ENCODE data around the gene KCNK1. TPM values are rescaled to one million over a fixed set of nuclear protein-coding genes. Genes with fewer than 3 reads are reported as not detected.

Gene KCNK1
- 14.0 to 17.5 TPM (median 17.3 TPM) in 3 replicates for polyA plus RNA-seq
- polyA plus RNA-seq (2011; ENCODE audit: low read depth): 17.5 TPM
- 10.4 and 15.3 TPM in 2 replicates for polyA plus RNA-seq (2011; cell fraction: cytosol; rRNA removed)
- polyA plus RNA-seq (2011; cell fraction: nucleus; rRNA removed): 23.6 and 28.3 TPM in 2 replicates
- polyA plus RNA-seq (2012; ENCODE audit: low replicate concordance): 11.5 and 43.7 TPM in 2 replicates
- polyA minus RNA-seq: 26.4 to 41.8 TPM (median 35.9 TPM) in 3 replicates
- polyA minus RNA-seq (2011; cell fraction: cytosol; rRNA and poly(A)+ RNA removed): 31.1 TPM
- polyA minus RNA-seq (2011; cell fraction: nucleus; rRNA and poly(A)+ RNA removed): 16.2 and 21.3 TPM in 2 replicates

DNA sequence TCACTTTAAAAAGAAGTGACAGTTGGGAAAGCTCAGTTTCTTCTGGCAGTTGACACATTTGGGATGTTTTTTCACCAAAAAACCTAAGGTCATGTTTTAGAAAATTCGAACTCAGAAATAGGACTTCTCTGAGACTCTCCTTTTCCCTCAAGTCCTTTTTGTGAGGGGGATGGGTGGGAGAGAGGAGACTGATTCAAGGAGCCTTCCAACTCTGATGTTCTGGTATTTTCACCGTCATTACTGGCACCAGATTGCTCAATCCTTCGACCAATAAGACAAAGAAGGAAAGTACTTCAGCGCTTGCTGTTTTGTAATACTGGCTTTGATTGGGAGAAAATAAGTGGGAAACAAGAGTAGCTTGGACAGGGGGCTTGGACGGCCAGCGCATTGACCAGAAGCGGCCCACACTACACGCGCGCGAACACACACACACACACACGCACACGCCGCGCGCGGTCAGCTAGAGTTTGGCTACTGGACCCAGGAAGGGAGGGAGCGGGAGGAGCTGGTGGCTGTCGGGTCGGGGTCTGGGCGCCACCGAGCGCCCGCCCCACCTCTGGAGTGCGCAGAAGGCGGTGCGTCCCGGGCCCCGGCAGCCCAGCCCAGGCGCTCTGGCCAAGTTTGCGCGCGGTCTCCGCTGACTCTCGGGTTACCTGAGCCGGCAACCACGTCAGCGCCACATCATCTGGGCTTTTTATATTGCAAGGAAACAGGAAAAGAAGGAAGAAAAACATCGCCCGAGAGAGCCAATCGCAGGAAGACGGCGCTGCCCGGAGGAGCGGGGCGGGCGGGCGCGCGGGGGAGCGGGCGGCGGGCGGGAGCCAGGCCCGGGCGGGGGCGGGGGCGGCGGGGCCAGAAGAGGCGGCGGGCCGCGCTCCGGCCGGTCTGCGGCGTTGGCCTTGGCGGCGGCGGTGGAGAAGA is at the start of gene KCNK1:
Gene KCNK1 (plus strand): TSS at position 855 of the 921 bp plus-strand sequence. CDS start 66 bp downstream, at position 921.
- Histone ChIP-seq H3K4me3 (ENCODE audit: control insufficient read depth in 2 of 3, extremely low read depth in 1 of 3, insufficient read depth in 2 of 3, low read depth in 1 of 3, low read length in 3 of 3) (peak within 1 kb of the TSS; percentile 78 to 98 (median 91)), H2AFZ (ENCODE audit: control insufficient read depth, low read length) (peak within 1 kb of the TSS; percentile 95), H3K9ac (ENCODE audit: control insufficient read depth, extremely low read depth, insufficient read depth, low read length) (peak within 1 kb of the TSS; percentile 95), H3K79me2 (ENCODE audit: control insufficient read depth, insufficient read depth, low read length) (peaks cover 37% of the 10 kb centered on the region), H3K4me2 (ENCODE audit: control insufficient read depth, extremely low read depth, insufficient read depth, low read depth, low read length) (peak within 1 kb of the TSS; percentile 98), H3K9me3 (ENCODE audit: control insufficient read depth, low read depth, low read length) (no peaks in the 10 kb centered on the region), H3K27ac (ENCODE audit: control insufficient read depth, insufficient read depth, low read length) (peak within 1 kb of the TSS; percentile 98), H4K20me1 (ENCODE audit: control insufficient read depth, extremely low read depth, insufficient read depth, low read length) (no peaks in the 10 kb centered on the region), H3K27me3 (ENCODE audit: control insufficient read depth, extremely low read depth, insufficient read depth, low read length) (no peaks in the 10 kb centered on the region), H3K4me1 (ENCODE audit: control insufficient read depth, extremely low read depth, insufficient read depth, low read length) (peaks cover 11% of the 10 kb centered on the region), H3K9me1 (ENCODE audit: control insufficient read depth, extremely low read depth, insufficient read depth, low read length) (peaks cover 2% of the 10 kb centered on the region), H3K36me3 (ENCODE audit: control insufficient read depth in 2 of 2, extremely low read depth in 1 of 2, insufficient read depth in 2 of 2, low read length in 2 of 2) (peaks cover 2 to 7% of the 10 kb centered on the region in 2 experiments)
- DNase-seq (ENCODE audit: low read depth, low spot score): no peak
- peak; percentile 74 for FAIRE-seq
- TF ChIP-seq EZH2 (IDR thresholded peaks at IDR 0.05; ENCODE audit: low read length): no peak
- TF ChIP-seq, protein P1, sequence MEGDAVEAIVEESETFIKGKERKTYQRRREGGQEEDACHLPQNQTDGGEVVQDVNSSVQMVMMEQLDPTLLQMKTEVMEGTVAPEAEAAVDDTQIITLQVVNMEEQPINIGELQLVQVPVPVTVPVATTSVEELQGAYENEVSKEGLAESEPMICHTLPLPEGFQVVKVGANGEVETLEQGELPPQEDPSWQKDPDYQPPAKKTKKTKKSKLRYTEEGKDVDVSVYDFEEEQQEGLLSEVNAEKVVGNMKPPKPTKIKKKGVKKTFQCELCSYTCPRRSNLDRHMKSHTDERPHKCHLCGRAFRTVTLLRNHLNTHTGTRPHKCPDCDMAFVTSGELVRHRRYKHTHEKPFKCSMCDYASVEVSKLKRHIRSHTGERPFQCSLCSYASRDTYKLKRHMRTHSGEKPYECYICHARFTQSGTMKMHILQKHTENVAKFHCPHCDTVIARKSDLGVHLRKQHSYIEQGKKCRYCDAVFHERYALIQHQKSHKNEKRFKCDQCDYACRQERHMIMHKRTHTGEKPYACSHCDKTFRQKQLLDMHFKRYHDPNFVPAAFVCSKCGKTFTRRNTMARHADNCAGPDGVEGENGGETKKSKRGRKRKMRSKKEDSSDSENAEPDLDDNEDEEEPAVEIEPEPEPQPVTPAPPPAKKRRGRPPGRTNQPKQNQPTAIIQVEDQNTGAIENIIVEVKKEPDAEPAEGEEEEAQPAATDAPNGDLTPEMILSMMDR (optimal IDR thresholded peaks at IDR 0.05 in 1 of 3, IDR thresholded peaks at IDR 0.05 in 1 of 3, conservative IDR thresholded peaks at IDR 0.05 in 1 of 3; ENCODE audit: extremely low read depth in 1 of 3, insufficient read depth in 2 of 3, low read length in 3 of 3): no peak
- dilution Hi-C loops (cut with MboI; ENCODE audit: extremely low pct_ligation_motif_present, low sequenced_read_pairs): no loop called here

DNA sequence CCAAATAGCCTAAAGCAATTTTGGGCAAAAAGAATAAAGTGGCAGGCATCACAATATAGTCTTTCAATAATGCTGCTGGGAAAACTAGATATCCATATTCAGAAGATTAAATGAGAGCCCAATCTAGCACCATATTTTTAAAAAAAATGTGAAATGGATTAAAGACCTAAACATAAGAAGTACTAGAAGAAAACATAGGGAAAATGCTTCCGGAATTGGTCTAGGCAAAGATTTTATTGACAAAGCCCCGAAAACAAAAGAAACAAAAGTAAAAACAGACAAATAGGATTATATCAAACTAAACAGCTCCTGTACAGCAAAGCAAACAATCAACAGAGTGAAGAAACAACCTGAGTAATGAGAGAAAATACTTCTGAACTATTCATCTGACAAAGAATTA is 48.6 kb upstream of the KCNK1 start:
- Histone ChIP-seq H3K27ac (ENCODE audit: control insufficient read depth, insufficient read depth, low read length) (no peak overlapping the region), H4K20me1 (ENCODE audit: control insufficient read depth, extremely low read depth, insufficient read depth, low read length) (no peaks in the 10 kb centered on the region), H3K27me3 (ENCODE audit: control insufficient read depth, extremely low read depth, insufficient read depth, low read length) (peaks cover 3% of the 10 kb centered on the region), H3K36me3 (ENCODE audit: control insufficient read depth in 2 of 2, extremely low read depth in 1 of 2, insufficient read depth in 2 of 2, low read length in 2 of 2) (no peaks in the 10 kb centered on the region), H3K79me2 (ENCODE audit: control insufficient read depth, insufficient read depth, low read length) (no peaks in the 10 kb centered on the region), H3K9me3 (ENCODE audit: control insufficient read depth, low read depth, low read length) (no peaks in the 10 kb centered on the region), H3K4me3 (ENCODE audit: control insufficient read depth in 2 of 3, extremely low read depth in 1 of 3, insufficient read depth in 2 of 3, low read depth in 1 of 3, low read length in 3 of 3) (no peak overlapping the region), H3K4me2 (ENCODE audit: control insufficient read depth, extremely low read depth, insufficient read depth, low read depth, low read length) (no peak overlapping the region), H3K9me1 (ENCODE audit: control insufficient read depth, extremely low read depth, insufficient read depth, low read length) (no peaks in the 10 kb centered on the region), H3K9ac (ENCODE audit: control insufficient read depth, extremely low read depth, insufficient read depth, low read length) (no peak overlapping the region), H2AFZ (ENCODE audit: control insufficient read depth, low read length) (no peak overlapping the region), H3K4me1 (ENCODE audit: control insufficient read depth, extremely low read depth, insufficient read depth, low read length) (no peaks in the 10 kb centered on the region)
- DNase-seq (ENCODE audit: low read depth, low spot score): no peak
- TF ChIP-seq, protein P1 (optimal IDR thresholded peaks at IDR 0.05 in 1 of 3, IDR thresholded peaks at IDR 0.05 in 1 of 3, conservative IDR thresholded peaks at IDR 0.05 in 1 of 3; ENCODE audit: extremely low read depth in 1 of 3, insufficient read depth in 2 of 3, low read length in 3 of 3): no peak
- no peak for TF ChIP-seq EZH2 (IDR thresholded peaks at IDR 0.05; ENCODE audit: low read length)
- dilution Hi-C loops (cut with MboI; ENCODE audit: extremely low pct_ligation_motif_present, low sequenced_read_pairs): no loop called here
- no peak for FAIRE-seq
